GM21619 (cell line): ENCODE results near the gene DTNBP1.

Experiments
- ATAC-seq: cut with Tn5 transposase; IDR thresholded peaks from one replicate; pipeline ENCODE4 v1.9.1; 2021; ENCODE audit not compliant: unreplicated experiment

The DTNBP1 gene

DNA sequence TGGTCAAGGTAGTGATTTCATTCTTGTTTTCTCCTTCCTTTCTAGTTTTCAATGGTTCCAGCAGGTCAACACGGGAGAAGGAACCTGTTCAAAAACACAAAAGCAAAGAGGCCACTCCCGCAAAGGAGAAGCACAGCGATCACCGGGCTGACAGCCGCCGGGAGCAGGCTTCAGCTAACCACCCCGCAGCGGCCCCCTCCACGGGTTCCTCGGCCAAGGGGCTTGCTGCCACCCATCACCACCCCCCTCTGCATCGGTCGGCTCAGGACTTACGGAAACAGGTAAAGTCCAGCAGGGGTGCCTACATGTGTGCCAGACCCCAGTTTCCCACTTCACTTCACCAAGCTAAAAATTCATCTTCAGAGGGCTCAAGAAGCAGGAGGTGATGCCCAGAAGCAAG, 175.6 kb downstream of the DTNBP1 start:
- ATAC-seq, result no peak

DNA sequence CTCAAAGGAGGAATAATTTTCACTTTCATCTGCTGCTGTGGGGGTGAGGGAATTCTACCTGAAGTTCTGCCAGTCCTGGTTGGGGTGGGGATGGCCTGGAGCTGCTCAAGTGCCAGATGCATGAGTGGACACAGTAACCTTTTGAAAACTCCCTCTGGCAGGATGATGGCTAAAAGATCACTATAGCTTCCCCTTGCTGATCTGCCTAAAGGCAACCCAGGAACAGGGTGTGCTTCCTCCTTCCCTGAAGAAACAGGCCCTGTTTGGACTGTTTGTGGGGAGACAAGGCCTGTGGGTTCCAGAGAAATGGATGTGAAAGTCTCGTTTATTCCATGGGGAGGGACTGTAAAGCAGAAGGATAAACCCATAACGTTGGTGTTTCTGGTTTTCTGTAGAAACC, 176.9 kb downstream of the DTNBP1 start:
- ATAC-seq, result no peak

DNA sequence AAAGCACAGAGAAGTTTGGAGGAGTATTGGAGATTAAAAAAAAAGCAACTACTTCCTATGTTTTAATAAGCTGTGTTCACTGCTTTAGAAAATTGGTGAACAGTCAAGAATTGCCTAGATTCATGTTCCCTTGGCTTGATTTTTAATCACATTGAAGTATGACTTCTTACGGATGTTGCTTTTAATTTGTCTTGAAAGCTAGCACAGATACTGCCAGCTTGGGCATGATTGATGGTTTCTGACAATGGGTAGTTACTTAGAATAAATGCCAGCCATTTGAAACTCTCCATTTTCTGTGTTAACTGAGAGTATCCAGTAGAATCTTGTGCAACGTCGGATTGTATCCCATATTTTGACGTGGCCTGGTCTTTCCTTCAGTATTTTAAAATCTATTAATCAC, 178.0 kb downstream of the DTNBP1 start:
- ATAC-seq, result no peak

DNA sequence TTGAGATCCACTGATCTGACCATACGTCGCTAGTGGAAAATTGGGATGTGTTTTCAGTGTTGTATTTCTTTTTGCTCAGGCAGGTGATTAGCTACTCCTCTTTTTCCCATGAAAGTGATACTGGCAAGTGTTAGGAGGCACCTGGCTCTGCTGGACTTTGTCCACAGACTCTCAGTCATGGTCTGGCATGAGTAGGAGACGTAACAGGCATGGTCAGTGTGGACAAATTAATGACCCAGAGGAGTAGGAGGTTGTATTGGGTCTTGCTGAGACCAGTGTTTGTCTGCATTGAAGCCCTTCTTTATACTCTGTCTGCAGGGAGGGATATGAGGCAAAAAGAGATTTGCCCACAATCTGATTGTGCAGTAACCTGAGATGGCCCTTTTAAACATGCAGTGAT, 178.7 kb downstream of the DTNBP1 start:
- ATAC-seq, result no peak

DNA sequence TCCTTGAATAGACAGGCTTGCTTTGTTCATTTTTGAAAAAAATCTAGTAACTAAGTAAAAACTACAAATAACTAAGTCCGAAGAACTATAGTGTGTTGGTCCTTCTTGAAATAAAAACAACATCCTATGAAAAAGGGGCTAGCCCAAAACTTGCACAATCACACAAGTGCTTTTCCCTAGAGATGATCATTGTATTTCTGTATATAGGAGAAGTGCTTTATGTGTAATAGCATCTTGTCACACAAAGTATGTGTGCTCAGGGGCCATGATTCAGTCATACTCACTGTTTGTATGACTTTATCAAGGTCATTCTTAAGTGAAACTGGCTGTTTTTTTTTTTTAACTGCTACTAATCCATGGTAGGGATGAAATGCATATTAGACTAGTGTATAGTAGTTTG, 179.8 kb downstream of the DTNBP1 start:
- ATAC-seq, result no peak

DNA sequence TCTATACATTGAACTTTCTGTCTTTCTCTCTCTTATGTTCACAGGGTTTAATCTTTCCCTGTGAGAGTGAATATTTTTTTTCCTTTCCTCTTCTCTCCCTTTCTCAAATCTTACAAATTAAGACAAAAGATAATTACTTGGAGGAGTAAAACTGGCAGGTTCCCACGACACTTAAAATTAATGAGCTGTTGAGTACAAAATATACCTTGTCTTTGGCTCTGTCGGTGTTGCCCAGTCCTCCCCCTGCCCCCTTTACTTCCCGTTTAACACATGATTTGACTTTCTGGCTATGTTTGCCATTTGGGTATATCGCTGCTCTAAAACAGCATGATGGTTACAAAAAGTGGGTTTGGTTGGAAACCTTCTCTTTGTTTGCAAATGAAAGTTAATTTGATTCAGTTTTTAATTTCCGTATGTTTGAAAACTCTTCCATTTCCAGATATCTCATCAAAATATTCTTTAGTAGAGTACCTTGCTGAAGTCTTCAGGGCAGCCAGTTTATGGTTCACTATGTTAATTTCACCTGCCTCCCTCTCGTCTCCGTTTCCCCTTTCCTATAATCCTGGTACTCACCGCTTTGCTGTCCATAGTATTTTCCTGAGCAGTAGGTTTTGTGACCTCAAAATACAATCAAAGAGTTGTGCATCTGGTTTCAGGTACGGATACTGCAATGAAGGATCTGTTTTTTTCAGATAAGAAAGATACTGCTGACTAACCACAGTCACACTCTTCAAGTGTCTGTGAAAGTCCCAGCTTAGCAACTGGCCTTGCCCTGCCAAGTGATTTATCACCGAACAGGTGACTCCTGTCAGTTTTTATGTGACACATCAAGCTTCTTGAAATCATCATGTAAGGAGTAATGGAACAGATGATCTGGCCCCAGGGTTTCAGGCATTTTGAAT, 181.2 kb downstream of the DTNBP1 start:
- no peak for ATAC-seq

DNA sequence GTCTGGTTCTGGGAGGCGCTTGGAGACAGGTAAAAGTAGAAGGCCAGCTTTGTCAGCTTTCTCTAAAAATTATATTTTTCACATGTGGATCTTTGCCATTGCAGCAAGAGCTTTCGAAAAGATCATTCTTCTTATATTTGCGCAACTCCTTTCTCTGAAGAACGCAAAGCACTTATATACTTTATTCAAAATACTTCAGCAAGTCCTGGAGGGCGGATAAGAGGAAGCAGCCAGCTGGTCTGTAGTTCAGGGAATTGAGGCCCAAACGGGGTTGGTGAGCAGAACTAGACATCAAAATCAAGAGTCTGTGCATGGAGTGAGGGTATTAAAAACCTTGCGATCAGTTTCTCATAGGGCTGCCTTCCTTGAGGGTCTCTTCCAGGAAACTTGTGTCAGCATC, 182.3 kb downstream of the DTNBP1 start:
- no peak for ATAC-seq

DNA sequence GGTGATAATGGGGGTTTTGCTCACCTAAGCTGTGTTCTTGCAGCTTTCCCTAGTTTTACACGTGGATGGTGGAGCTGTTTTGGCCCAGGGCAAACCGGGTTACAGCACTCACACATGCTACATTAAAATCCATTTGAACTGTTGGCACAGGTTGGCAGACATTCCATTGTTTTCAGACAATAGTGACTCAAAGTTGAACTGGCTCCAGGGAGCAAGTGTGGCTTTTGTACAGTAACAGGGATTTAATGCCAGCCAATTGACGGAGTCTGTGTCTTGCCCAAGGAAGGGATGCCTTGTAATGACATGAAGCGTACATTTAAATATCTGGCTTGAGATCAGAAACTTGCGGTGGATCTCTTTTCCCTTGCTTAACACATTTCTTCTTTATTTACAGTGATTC, 183.1 kb downstream of the DTNBP1 start:
- no peak for ATAC-seq

DNA sequence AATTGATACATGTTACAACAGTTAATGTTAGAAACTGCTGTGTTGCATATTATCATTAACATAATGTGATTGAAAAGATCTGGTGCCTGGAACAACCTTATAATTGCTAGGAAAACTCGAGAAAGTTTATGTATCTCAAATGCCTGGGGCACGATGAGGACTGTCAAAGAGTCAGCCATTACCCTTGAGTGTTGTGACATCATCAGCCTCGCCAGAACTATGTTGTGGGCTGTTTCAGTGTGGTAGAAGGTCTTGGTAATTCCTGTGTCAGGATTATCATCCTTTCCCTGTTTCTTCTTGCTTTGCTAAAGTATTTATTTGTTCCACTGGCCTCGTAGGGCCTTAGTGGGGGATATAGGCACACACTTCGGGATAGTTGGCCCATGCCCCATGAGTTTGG, 185.1 kb downstream of the DTNBP1 start:
- no peak for ATAC-seq

DNA sequence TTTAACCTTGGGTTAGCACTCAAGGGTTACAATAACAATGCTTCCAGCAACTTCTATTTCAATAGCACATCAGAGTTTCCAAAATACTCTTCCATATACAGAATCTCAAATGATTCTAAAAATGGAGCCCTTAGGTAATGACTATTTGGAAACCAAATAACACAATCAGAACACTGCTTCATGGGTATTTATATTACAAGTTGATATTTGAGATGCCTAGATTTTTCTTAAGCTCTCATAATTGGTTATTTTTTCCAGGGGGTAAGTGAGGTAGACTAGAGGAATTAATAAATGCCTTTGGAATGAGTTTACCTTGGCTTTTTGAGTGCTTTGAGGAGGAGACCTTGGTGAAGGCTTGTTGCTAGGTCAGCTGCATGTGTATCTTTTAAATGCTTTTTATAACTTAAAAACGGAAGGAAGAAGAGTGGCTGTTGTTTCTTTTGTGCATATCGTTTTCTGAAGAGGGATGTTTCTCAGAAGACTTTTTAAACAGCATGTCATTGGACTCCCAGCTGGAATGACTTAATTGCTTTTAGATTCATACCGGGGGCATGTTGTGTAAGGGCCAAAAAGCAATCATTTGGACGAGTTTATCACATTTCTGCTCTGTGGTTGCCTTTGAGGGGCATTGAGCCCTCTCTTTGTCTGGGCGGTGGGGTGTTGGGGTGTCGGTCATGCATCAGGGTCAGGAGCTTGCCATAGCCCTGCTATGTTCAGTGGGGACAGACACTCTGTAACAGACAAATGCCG, 186.0 kb downstream of the DTNBP1 start:
- no peak for ATAC-seq

DNA sequence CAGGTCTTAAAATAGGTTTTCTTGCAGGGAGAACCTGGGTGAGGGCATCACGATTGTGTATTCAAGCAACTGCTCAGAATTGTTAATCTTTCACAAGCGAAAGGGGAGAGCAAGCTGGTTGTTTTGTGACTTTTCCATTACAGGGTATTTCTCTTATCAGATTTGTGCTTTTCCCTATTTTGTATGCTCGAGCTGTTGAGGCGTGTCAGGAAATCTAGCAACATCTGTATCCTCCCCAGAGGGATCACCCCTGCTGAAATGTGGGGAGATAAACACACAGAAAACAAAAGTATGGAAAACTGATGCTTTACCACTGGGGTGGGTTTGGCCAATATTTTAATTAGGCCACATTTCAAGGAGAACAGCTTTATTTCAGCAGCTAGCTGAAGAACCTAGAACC, 187.0 kb downstream of the DTNBP1 start:
- ATAC-seq, result no peak

DNA sequence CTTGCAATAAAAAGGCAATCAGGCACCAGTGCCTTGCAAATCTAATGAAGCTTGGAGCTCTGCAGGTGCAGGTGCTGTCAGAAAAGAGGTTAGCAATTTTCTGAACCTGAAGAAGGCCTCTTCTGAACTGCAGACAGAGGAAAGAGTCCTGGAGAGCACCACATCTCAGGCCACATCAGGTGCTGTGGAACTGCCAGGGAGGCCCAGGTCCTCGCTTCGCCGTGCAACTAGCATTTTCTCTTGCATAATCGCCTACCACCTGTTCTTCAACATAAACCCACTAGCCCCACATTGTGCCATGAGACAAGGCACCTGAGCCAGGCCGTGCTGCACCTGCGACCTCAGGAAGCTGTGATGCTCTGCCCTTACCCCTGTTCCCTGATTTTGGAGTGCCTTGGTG, 187.6 kb downstream of the DTNBP1 start:
- no peak for ATAC-seq

DNA sequence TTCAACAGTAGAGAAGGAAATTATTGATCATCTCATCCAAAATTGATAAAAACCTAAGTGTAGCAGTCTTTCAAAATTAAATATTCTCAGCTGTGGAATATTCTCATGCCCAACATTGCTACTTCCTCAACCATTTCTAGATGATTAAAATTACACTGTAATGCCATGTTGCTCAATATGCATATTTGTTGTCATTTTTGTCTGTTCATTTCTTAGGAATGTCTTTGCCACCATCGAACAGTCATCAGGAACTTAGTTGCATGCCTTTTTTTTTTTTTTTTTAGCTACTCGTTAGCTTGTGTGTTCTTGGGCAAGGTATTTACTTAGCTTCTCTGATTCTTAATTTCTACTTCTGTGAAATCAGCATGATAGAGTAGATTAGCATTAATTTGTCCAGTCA, 188.6 kb downstream of the DTNBP1 start:
- no peak for ATAC-seq

DNA sequence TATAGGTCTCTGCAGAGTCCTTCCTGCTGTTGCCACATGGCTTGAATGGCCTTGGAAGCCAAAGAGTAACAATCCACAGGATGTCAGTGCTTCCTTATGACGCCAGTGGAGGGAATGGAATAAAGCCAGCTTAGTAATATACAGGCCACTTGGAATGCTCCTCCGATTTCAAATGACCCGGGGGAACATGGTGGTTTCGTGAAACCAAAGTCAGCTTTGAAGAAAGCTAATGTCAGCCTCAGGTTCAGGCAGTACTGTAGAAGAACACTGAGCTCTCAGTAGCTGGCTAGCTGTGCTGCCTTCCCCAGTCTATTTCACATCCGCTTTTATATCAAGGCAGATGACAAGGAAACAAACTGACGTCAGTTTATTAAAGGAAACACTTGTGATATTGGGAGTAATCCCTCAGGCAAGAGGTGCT, 189.1 kb downstream of the DTNBP1 start:
- no peak for ATAC-seq

DNA sequence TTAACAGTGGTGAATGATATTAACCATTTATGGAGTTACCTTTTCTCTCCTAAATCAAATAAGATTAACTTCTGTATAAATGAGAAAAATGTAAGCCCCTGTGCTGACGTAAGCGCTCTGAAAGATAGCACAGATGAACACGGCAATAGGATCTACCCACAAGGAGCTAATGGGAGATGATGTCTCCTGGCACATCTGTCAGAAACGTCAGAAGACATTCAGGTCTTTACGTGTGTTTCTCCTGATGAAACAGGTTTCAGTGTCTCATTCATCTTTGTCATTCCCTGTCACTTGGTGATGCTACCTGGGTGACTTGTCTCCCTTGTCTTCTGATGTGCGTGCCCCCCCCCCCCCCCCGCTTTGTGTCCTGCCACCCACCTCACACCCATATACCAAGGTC, 189.7 kb downstream of the DTNBP1 start:
- no peak for ATAC-seq
